Breast epithelium (tissue), 4 donors: ENCODE data around the gene SFSWAP. TPM values are rescaled to one million over a fixed set of nuclear protein-coding genes. Genes with fewer than 3 reads are reported as not detected.

Experiments
- DNase-seq, 2 donors: peaks; one replicate each; pipeline ENCODE4 v3.0.0-alpha.2; 2019; ENCODE audit warnings: low spot score in 2 of 2
- H3K27ac ChIP-seq, 2 donors: fragments of 200-600 bp; sonication (generic) in 1 of 2; one replicate each; pipeline ENCODE4 v1.5.1; 2016 to 2019; ENCODE audit warnings: mild to moderate bottlenecking in 1 of 2
- H3K27me3 ChIP-seq, 2 donors: fragments of 200-600 bp; sonication (generic) in 1 of 2; one replicate each; pipeline versions ENCODE4 v1.5.1 to v1.6.0; 2017 to 2019; ENCODE audit warnings: control low read depth in 1 of 2, mild to moderate bottlenecking in 1 of 2
- H3K36me3 ChIP-seq: fragments of 200-600 bp; one replicate; pipeline ENCODE4 v1.5.1; 2019
- H3K4me1 ChIP-seq, 2 donors: fragments of 200-600 bp; sonication (generic); one replicate each; pipeline ENCODE4 v1.5.1; 2016 to 2019; ENCODE audit warnings: control low read depth in 1 of 2
- H3K4me3 ChIP-seq, 3 donors: fragments of 200-600 bp; sonication (generic); 1 replicate in 2 of 3; 2 replicates in 1 of 3; pipeline ENCODE4 v1.5.1; 2016 to 2019; ENCODE audit warnings: mild to moderate bottlenecking in 3 of 3, moderate library complexity in 2 of 3
- H3K9me3 ChIP-seq, 2 donors: fragments of 200-600 bp; sonication (generic) in 1 of 2; one replicate each; pipeline ENCODE4 v1.5.1; 2016 to 2019; ENCODE audit warnings: control low read depth in 1 of 2
- POLR2A ChIP-seq: fragments of 450-650 bp; IDR thresholded peaks from one replicate; pipeline ENCODE4 v1.6.1; 2016; ENCODE audit warnings: antibody characterized with exemption, mild to moderate bottlenecking, moderate library complexity
- POLR2AphosphoS5 ChIP-seq, 3 donors: sonication (generic); formaldehyde crosslinking; IDR thresholded peaks; one replicate each; pipeline ENCODE4 v1.6.1; 2017; ENCODE audit warnings: antibody characterized with exemption in 3 of 3
- intact Hi-C: fragments of 100-400 bp; cut with DNase I; formaldehyde crosslinking; loops from one replicate; pipeline ENCODE4 v1.15.1; 2023; ENCODE audit warnings: low total_unique reads
- total RNA-seq, 3 donors: library from RNA; depleted of rRNA; stranded (reverse); fragments of >200 nt; gene quantifications; one replicate each; pipeline ENCODE4 v1.1.0, GENCODE V29; 2016
- TF ChIP-seq, protein P1 (sequence below), 3 donors: fragments of 450-650 bp; IDR thresholded peaks; one replicate each; pipeline ENCODE4 v1.5.1; 2016 to 2017; ENCODE audit warnings: antibody characterized with exemption in 3 of 3, mild to moderate bottlenecking in 3 of 3, moderate library complexity in 3 of 3

Gene SFSWAP
- total RNA-seq, 3 donors from 2014 or later, result 34.9 to 54.7 (median 49.8) TPM

DNA sequence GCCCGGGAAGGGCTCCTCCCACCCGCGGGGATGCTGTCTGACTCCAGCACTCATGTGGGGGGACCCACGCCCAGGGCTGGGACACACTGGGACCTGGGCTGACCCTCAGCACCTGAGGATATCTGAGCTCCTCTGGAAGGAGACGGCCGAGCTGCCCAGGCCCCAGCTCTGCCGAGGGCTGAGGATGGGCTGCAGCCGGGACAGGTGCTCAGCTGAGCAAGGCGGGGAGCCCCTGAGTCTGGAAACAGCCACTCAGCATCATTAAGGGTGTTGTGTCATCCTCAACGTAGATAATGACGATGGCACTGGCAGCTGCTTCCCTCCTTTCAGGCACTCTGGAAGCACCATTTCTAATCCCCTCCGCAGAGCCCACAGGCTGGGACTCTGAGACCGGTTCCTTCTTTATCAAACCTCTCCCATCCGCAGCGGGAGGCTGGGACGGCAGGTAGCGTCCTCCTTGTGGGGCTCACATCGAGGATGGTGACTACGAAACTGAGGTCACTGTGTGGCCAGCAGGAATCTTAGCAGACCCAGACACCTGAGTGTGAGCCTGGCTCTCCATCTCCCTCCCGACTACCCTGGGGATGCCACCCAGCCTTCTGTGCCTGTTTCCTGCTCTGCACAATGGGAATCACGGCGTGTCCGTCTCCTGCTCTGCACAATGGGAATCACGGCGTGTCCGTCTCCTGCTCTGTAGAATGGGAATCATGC, 26.7 kb upstream of the SFSWAP start:
- Histone ChIP-seq H3K9me3 (peaks cover 0 to 3% of the 10 kb centered on the region in 2 donors), H3K36me3 (no peaks in the 10 kb centered on the region), H3K27ac (no peak overlapping the region), H3K27me3 (peaks cover 0 to 36% of the 10 kb centered on the region in 2 donors), H3K4me3 (no peak overlapping the region), H3K4me1 (no peaks in the 10 kb centered on the region)
- no peak for DNase-seq
- intact Hi-C loops, result no loop called here
- TF ChIP-seq POLR2AphosphoS5 (IDR thresholded peaks at IDR 0.05) (no peak), POLR2A (no peak)
- TF ChIP-seq, protein P1, sequence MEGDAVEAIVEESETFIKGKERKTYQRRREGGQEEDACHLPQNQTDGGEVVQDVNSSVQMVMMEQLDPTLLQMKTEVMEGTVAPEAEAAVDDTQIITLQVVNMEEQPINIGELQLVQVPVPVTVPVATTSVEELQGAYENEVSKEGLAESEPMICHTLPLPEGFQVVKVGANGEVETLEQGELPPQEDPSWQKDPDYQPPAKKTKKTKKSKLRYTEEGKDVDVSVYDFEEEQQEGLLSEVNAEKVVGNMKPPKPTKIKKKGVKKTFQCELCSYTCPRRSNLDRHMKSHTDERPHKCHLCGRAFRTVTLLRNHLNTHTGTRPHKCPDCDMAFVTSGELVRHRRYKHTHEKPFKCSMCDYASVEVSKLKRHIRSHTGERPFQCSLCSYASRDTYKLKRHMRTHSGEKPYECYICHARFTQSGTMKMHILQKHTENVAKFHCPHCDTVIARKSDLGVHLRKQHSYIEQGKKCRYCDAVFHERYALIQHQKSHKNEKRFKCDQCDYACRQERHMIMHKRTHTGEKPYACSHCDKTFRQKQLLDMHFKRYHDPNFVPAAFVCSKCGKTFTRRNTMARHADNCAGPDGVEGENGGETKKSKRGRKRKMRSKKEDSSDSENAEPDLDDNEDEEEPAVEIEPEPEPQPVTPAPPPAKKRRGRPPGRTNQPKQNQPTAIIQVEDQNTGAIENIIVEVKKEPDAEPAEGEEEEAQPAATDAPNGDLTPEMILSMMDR (IDR thresholded peaks at IDR 0.05), result no peak

DNA sequence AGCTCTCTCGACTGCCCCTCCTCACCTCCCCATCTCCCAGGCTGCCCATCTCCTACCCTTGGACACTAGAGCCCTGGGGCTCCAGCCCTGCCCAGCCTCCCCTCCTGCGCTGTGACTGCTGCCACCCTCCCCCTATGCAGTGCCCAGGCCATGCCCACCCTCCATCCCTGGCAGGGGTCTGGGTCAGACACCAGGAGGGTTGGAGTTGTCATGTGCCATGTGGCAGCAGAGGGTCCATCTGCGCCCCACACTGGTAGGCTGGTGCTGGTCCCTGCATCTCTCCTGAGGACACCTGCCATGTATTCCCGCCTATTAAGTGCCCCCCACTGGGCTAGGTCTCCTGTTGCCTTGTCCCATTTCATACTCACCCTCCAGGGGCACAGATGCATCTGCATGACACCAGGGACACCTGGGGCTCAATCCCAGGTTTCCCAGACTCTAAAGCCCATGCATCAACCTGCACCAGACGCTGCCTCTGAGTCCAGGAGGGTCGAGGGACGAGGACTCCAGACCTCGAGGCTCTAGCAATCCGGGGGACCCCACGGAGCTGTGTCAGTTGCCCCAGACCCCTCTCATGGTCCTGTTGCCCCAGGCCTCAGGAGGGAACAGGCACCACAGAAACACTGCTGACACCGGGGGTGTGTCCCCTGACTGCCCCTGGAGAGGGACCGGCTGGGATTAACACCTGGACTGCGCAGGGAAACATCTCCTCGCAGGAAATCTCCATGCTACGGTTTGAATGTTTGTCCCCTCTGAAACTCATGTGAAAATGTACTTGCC, 23.4 kb upstream of the SFSWAP start:
- no peak for DNase-seq
- intact Hi-C loops, result no loop called here
- H3K36me3 ChIP-seq, result no peaks in the 10 kb centered on the region
- TF ChIP-seq POLR2AphosphoS5 (IDR thresholded peaks at IDR 0.05), result no peak
- TF ChIP-seq POLR2A, result no peak
- TF ChIP-seq, protein P1 (IDR thresholded peaks at IDR 0.05), result no peak
- H3K4me3 ChIP-seq, result no peak overlapping the region
- peaks cover 0 to 3% of the 10 kb centered on the region in 2 donors for H3K9me3 ChIP-seq
- H3K27me3 ChIP-seq, result peaks cover 0 to 48% of the 10 kb centered on the region in 2 donors
- no peak overlapping the region for H3K27ac ChIP-seq
- no peaks in the 10 kb centered on the region for H3K4me1 ChIP-seq

GRCh38 chr12:131688131-131688844, 22.6 kb upstream of the SFSWAP start:
- TF ChIP-seq, protein P1 (IDR thresholded peaks at IDR 0.05), result no peak
- intact Hi-C loops, result no loop called here
- Histone ChIP-seq H3K27me3 (peaks cover 0 to 53% of the 10 kb centered on the region in 2 donors), H3K9me3 (peaks cover 0 to 3% of the 10 kb centered on the region in 2 donors), H3K4me1 (no peaks in the 10 kb centered on the region), H3K27ac (no peak overlapping the region), H3K4me3 (no peak overlapping the region), H3K36me3 (no peaks in the 10 kb centered on the region)
- no peak for DNase-seq

DNA sequence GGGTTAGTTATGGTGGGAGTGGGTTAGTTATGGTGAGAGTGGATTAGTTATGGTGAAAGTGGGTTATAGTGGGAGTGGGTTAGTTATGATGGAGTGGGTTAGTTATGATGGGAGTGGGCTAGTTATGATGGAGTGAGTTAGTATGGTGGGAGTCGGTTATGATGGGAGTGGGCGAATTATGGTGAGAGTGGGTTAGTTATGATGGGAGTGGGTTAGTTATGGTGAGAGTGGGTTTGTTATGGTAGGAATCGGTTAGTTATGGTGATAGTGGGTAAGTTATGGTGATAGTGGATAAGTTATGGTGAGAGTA, 22.1 kb upstream of the SFSWAP start:
- intact Hi-C loops, result no loop called here
- DNase-seq, result no peak
- peaks cover 0 to 3% of the 10 kb centered on the region in 2 donors for H3K9me3 ChIP-seq

More for the DNA sequence above, 22.1 kb upstream of the SFSWAP start:
- Histone ChIP-seq H3K27ac (no peak overlapping the region), H3K36me3 (no peaks in the 10 kb centered on the region), H3K4me3 (no peak overlapping the region), H3K27me3 (peaks cover 0 to 50% of the 10 kb centered on the region in 2 donors), H3K4me1 (no peaks in the 10 kb centered on the region)
- TF ChIP-seq, protein P1 (IDR thresholded peaks at IDR 0.05), result no peak
- no peak for TF ChIP-seq POLR2AphosphoS5 (IDR thresholded peaks at IDR 0.05)
- TF ChIP-seq POLR2A, result no peak
